ENCODE results near the gene GNB1L. TPM values are rescaled to one million over a fixed set of nuclear protein-coding genes. Genes with fewer than 3 reads are reported as not detected.

Gene GNB1L
- polyA plus RNA-seq, 1 donor from 2014 or later = 16.5 TPM

GRCh38 chr22:19789828-19790227 is 64.8 kb downstream of the GNB1L start:
- Histone ChIP-seq H3K27me3 (ENCODE audit: insufficient read depth, low read depth, low read length) (no peaks in the 10 kb centered on the region), H3K9ac (ENCODE audit: low read length) (no peak overlapping the region), H2AFZ (ENCODE audit: low read depth, low read length) (no peak overlapping the region), H3K9me3 (ENCODE audit: low read length) (no peaks in the 10 kb centered on the region), H3K79me2 (replicated peaks; ENCODE audit: insufficient read depth, low read length) (no peaks in the 10 kb centered on the region), H3K4me2 (ENCODE audit: low read length) (no peak overlapping the region), H3K9me2 (ENCODE audit: insufficient read depth, low read length) (no peaks in the 10 kb centered on the region), H3K27ac (ENCODE audit: low read length) (no peak overlapping the region), H3K4me3 (ENCODE audit: low read length) (no peak overlapping the region), H3K36me3 (ENCODE audit: insufficient read depth, low read length) (no peaks in the 10 kb centered on the region), H3F3A (ENCODE audit: insufficient read depth, low read length, poor library complexity, severe bottlenecking) (no peaks in the 10 kb centered on the region), H4K20me1 (ENCODE audit: insufficient read depth) (no peaks in the 10 kb centered on the region)
- no peak for TF ChIP-seq TAF1 (IDR thresholded peaks at IDR 0.05; ENCODE audit: low read depth)
- no peak for TF ChIP-seq RAD21 (conservative IDR thresholded peaks at IDR 0.05)
- no peak for TF ChIP-seq MXI1 (conservative IDR thresholded peaks at IDR 0.05; ENCODE audit: poor library complexity, severe bottlenecking)
- no peak for TF ChIP-seq CTCF (IDR thresholded peaks at IDR 0.05; ENCODE audit: poor library complexity, severe bottlenecking)
- no peak for TF ChIP-seq EP300 (conservative IDR thresholded peaks at IDR 0.05; ENCODE audit: poor library complexity, severe bottlenecking)
- TF ChIP-seq POLR2AphosphoS5 (IDR thresholded peaks at IDR 0.05) = no peak
- no peak for TF ChIP-seq SMC3 (conservative IDR thresholded peaks at IDR 0.05; ENCODE audit: poor library complexity)
- no peak for TF ChIP-seq REST (IDR thresholded peaks at IDR 0.05; ENCODE audit: borderline replicate concordance)
- TF ChIP-seq EZH2 (IDR thresholded peaks at IDR 0.05; ENCODE audit: borderline replicate concordance, insufficient read depth, low read length, poor library complexity, severe bottlenecking) = no peak

GRCh38 chr22:19789406-19789805 is 65.3 kb downstream of the GNB1L start:
- TF ChIP-seq POLR2AphosphoS5 (IDR thresholded peaks at IDR 0.05) = no peak
- TF ChIP-seq EZH2 (IDR thresholded peaks at IDR 0.05; ENCODE audit: borderline replicate concordance, insufficient read depth, low read length, poor library complexity, severe bottlenecking) = no peak
- TF ChIP-seq RAD21 (conservative IDR thresholded peaks at IDR 0.05) = no peak
- TF ChIP-seq TAF1 (IDR thresholded peaks at IDR 0.05; ENCODE audit: low read depth) = no peak
- TF ChIP-seq EP300 (conservative IDR thresholded peaks at IDR 0.05; ENCODE audit: poor library complexity, severe bottlenecking) = no peak

More at GRCh38 chr22:19789406-19789805, 65.3 kb downstream of the GNB1L start:
- Histone ChIP-seq H3K27me3 (ENCODE audit: insufficient read depth, low read depth, low read length) (no peaks in the 10 kb centered on the region), H4K20me1 (ENCODE audit: insufficient read depth) (no peaks in the 10 kb centered on the region), H3K36me3 (ENCODE audit: insufficient read depth, low read length) (no peaks in the 10 kb centered on the region), H3K27ac (ENCODE audit: low read length) (no peak overlapping the region), H3K9me2 (ENCODE audit: insufficient read depth, low read length) (no peaks in the 10 kb centered on the region), H2AFZ (ENCODE audit: low read depth, low read length) (no peak overlapping the region), H3K79me2 (replicated peaks; ENCODE audit: insufficient read depth, low read length) (no peaks in the 10 kb centered on the region), H3K4me3 (ENCODE audit: low read length) (no peak overlapping the region), H3K9ac (ENCODE audit: low read length) (no peak overlapping the region), H3K9me3 (ENCODE audit: low read length) (no peaks in the 10 kb centered on the region), H3F3A (ENCODE audit: insufficient read depth, low read length, poor library complexity, severe bottlenecking) (no peaks in the 10 kb centered on the region), H3K4me2 (ENCODE audit: low read length) (no peak overlapping the region)
